HG02759 (cell line): ENCODE results near the gene RAI2.
"Not testable (repeated sequence)": the region's sequence is repeated elsewhere in the genome, so short reads cannot be mapped to it uniquely, and the experiment has no call there.

Experiments used
- ATAC-seq: cut with Tn5 transposase; IDR thresholded peaks from one replicate; pipeline ENCODE4 v1.9.1; 2021; ENCODE audit warnings: mild to moderate bottlenecking, moderate library complexity; ENCODE audit not compliant: unreplicated experiment

The RAI2 gene

GRCh38 chrX:17787557-17787956, 73.5 kb downstream of the RAI2 start:
- no peak for ATAC-seq

- ATAC-seq = not testable (repeated sequence)
Observed at GRCh38 chrX:17786554-17787347, 74.3 kb downstream of the RAI2 start.

GRCh38 chrX:17779434-17779833, 81.7 kb downstream of the RAI2 start:
- no peak for ATAC-seq

GRCh38 chrX:17778997-17779396, 82.1 kb downstream of the RAI2 start:
- ATAC-seq = no peak

- no peak for ATAC-seq
Observed at GRCh38 chrX:17774053-17774452, 87.0 kb downstream of the RAI2 start.

GRCh38 chrX:17773221-17773876, 87.7 kb downstream of the RAI2 start:
- no peak for ATAC-seq

GRCh38 chrX:17769701-17770269, 91.3 kb downstream of the RAI2 start:
- no peak for ATAC-seq

GRCh38 chrX:17768997-17769396, 92.1 kb downstream of the RAI2 start:
- no peak for ATAC-seq

GRCh38 chrX:17767734-17768133, 93.4 kb downstream of the RAI2 start:
- ATAC-seq = no peak

- ATAC-seq = no peak
Observed at GRCh38 chrX:17759990-17760389, 101.1 kb downstream of the RAI2 start.

- ATAC-seq = peak; percentile 84
Observed at GRCh38 chrX:17758382-17758781, 102.7 kb downstream of the RAI2 start.

- no peak for ATAC-seq
Observed at GRCh38 chrX:17750436-17750835, 110.7 kb downstream of the RAI2 start.
